Tibial artery (tissue), 4 donors: Measurements from ENCODE around the gene UQCR10.

Source experiments
- DNase-seq, 2 donors: peaks; one replicate each; pipeline ENCODE4 v3.0.0-alpha.2; 2019
- H3K27ac ChIP-seq, 2 donors: fragments of 200-600 bp; sonication (generic) in 1 of 2; 1 replicate in 1 of 2; 2 replicates in 1 of 2; pipeline ENCODE4 v1.5.1; 2018 to 2019; ENCODE audit warnings: mild to moderate bottlenecking in 1 of 2
- H3K27me3 ChIP-seq, 2 donors: fragments of 200-600 bp; sonication (generic) in 1 of 2; one replicate each; pipeline versions ENCODE4 v1.5.1 to v1.6.0; 2016 to 2019
- H3K36me3 ChIP-seq, 3 donors: fragments of 200-600 bp; sonication (generic) in 2 of 3; one replicate each; pipeline ENCODE4 v1.5.1; 2016 to 2019; ENCODE audit warnings: mild to moderate bottlenecking in 2 of 3
- H3K4me1 ChIP-seq, 4 donors: fragments of 200-600 bp; sonication (generic) in 2 of 4; 1 replicate in 3 of 4; 2 replicates in 1 of 4; pipeline ENCODE4 v1.5.1; 2016 to 2019
- H3K4me3 ChIP-seq, 2 donors: fragments of 200-600 bp; sonication (generic) in 1 of 2; 1 replicate in 1 of 2; 2 replicates in 1 of 2; pipeline ENCODE4 v1.5.1; 2018 to 2019; ENCODE audit warnings: mild to moderate bottlenecking in 2 of 2
- H3K9me3 ChIP-seq, 3 donors: fragments of 200-600 bp; sonication (generic) in 1 of 3; one replicate each; pipeline ENCODE4 v1.5.1; 2016 to 2019
- CTCF ChIP-seq, 2 experiments: fragments of 200-600 bp in 1 of 2; fragments of 450-650 bp in 1 of 2; IDR thresholded peaks; one replicate each; pipeline ENCODE4 v1.5.1; 2017 to 2019; ENCODE audit warnings: antibody characterized with exemption in 2 of 2, mild to moderate bottlenecking in 1 of 2, moderate library complexity in 1 of 2
- intact Hi-C: fragments of 100-400 bp; cut with DNase I; formaldehyde crosslinking; loops from one replicate; pipeline ENCODE4 v1.15.0; 2023; ENCODE audit warnings: low total_unique reads

Gene UQCR10

GRCh38 chr22:29720811-29721323 lies 46.3 kb upstream of the UQCR10 start:
- H3K36me3 ChIP-seq, result no peaks in the 10 kb centered on the region
- peak overlapping the region in 1 of 2 donors; percentile 9 for H3K4me3 ChIP-seq
- intact Hi-C loops, result no loop called here
- DNase-seq, result no peak
- TF ChIP-seq CTCF (IDR thresholded peaks at IDR 0.05), result no peak
- H3K27me3 ChIP-seq, result peaks cover 0 to 78% of the 10 kb centered on the region in 2 donors
- peaks cover 0 to 18% (median 13%) of the 10 kb centered on the region in 4 donors for H3K4me1 ChIP-seq
- no peak overlapping the region for H3K27ac ChIP-seq
- H3K9me3 ChIP-seq, result no peaks in the 10 kb centered on the region

- Histone ChIP-seq H3K4me3 (no peak overlapping the region), H3K36me3 (no peaks in the 10 kb centered on the region), H3K4me1 (peaks cover 0 to 18% (median 13%) of the 10 kb centered on the region in 4 donors), H3K27me3 (peaks cover 0 to 76% of the 10 kb centered on the region in 2 donors), H3K27ac (no peak overlapping the region), H3K9me3 (no peaks in the 10 kb centered on the region)
- intact Hi-C loops, result no loop called here
- no peak for TF ChIP-seq CTCF (IDR thresholded peaks at IDR 0.05)
- DNase-seq, result no peak
These were observed 45.0 kb upstream of the UQCR10 start for GRCh38 chr22:29722151-29722550.

- intact Hi-C loops, result no loop called here
- H3K27me3 ChIP-seq, result peaks cover 0 to 75% of the 10 kb centered on the region in 2 donors
- no peak for TF ChIP-seq CTCF (IDR thresholded peaks at IDR 0.05)
- no peak for DNase-seq
- H3K27ac ChIP-seq, result no peak overlapping the region
- no peaks in the 10 kb centered on the region for H3K9me3 ChIP-seq
- H3K36me3 ChIP-seq, result no peaks in the 10 kb centered on the region
- H3K4me1 ChIP-seq, result peaks cover 0 to 18% (median 13%) of the 10 kb centered on the region in 4 donors
- no peak overlapping the region for H3K4me3 ChIP-seq
These were observed 44.6 kb upstream of the UQCR10 start for GRCh38 chr22:29722587-29722986.

GRCh38 chr22:29723766-29724165 lies 43.4 kb upstream of the UQCR10 start:
- Histone ChIP-seq H3K27ac (no peak overlapping the region), H3K4me1 (peaks cover 0 to 18% (median 13%) of the 10 kb centered on the region in 4 donors), H3K36me3 (peaks cover 0 to 4% (median 0%) of the 10 kb centered on the region in 3 donors), H3K9me3 (no peaks in the 10 kb centered on the region), H3K27me3 (peaks cover 0 to 63% of the 10 kb centered on the region in 2 donors), H3K4me3 (no peak overlapping the region)
- TF ChIP-seq CTCF (IDR thresholded peaks at IDR 0.05), result no peak
- no peak for DNase-seq
- intact Hi-C loops, result no loop called here

- intact Hi-C loops, result no loop called here
- peaks cover 0 to 52% of the 10 kb centered on the region in 2 donors for H3K27me3 ChIP-seq
- peaks cover 0 to 14% (median 0%) of the 10 kb centered on the region in 3 donors for H3K36me3 ChIP-seq
- H3K4me1 ChIP-seq, result peaks cover 0 to 12% (median 9%) of the 10 kb centered on the region in 4 donors
- H3K9me3 ChIP-seq, result no peaks in the 10 kb centered on the region
- H3K4me3 ChIP-seq, result no peak overlapping the region
- H3K27ac ChIP-seq, result no peak overlapping the region
- no peak for DNase-seq
- TF ChIP-seq CTCF (IDR thresholded peaks at IDR 0.05), result no peak
These were observed 42.3 kb upstream of the UQCR10 start for GRCh38 chr22:29724843-29725242.
